Gastrocnemius medialis (tissue), 4 donors: Measurements from ENCODE around the gene GP9. TPM values are rescaled to one million over a fixed set of nuclear protein-coding genes. Genes with fewer than 3 reads are reported as not detected.

Experiments used
- ATAC-seq, 2 donors: fragments of 150-250 bp; one replicate each; pipeline ENCODE4 v1.9.1; 2016
- DNase-seq, 2 donors: peaks; one replicate each; pipeline ENCODE4 v3.0.0-alpha.2; 2019
- H3K27ac ChIP-seq, 4 donors: fragments of 200-600 bp; sonication (generic); 1 replicate in 1 of 4; 2 replicates in 3 of 4; pipeline ENCODE4 v1.5.1; 2016 to 2018; ENCODE audit warnings: mild to moderate bottlenecking in 2 of 4, moderate library complexity in 1 of 4
- H3K27me3 ChIP-seq, 3 donors: fragments of 200-600 bp; sonication (generic) in 2 of 3; 1 replicate in 1 of 3; 2 replicates in 2 of 3; pipeline versions ENCODE4 v1.5.1 to v1.6.0; 2016 to 2019; ENCODE audit warnings: mild to moderate bottlenecking in 1 of 3, moderate library complexity in 1 of 3
- H3K36me3 ChIP-seq, 2 donors: fragments of 200-600 bp; sonication (generic) in 1 of 2; one replicate each; pipeline ENCODE4 v1.5.1; 2017 to 2018
- H3K4me1 ChIP-seq, 2 donors: fragments of 200-600 bp; sonication (generic) in 1 of 2; one replicate each; pipeline ENCODE4 v1.5.1; 2016 to 2017; ENCODE audit warnings: mild to moderate bottlenecking in 2 of 2
- H3K4me3 ChIP-seq, 4 donors: fragments of 200-600 bp; sonication (generic) in 3 of 4; 1 replicate in 1 of 4; 2 replicates in 3 of 4; pipeline ENCODE4 v1.5.1; 2016 to 2019; ENCODE audit warnings: mild to moderate bottlenecking in 2 of 4
- H3K9me3 ChIP-seq, 3 donors: fragments of 200-600 bp; sonication (generic) in 2 of 3; 1 replicate in 1 of 3; 2 replicates in 2 of 3; pipeline ENCODE4 v1.5.1; 2016 to 2019
- CTCF ChIP-seq, 5 experiments: fragments of 450-650 bp in 3 of 5; fragments of 200-600 bp in 2 of 5; sonication (generic) in 2 of 5; IDR thresholded peaks in 4 of 5; conservative IDR thresholded peaks in 1 of 5; 1 replicate in 4 of 5; 2 replicates in 1 of 5; pipeline ENCODE4 v1.5.1; 2016 to 2019; ENCODE audit warnings: antibody characterized with exemption in 5 of 5, mild to moderate bottlenecking in 3 of 5, moderate library complexity in 3 of 5
- POLR2A ChIP-seq, 2 donors: fragments of 450-650 bp; IDR thresholded peaks; one replicate each; pipeline ENCODE4 v1.6.1; 2017; ENCODE audit warnings: antibody characterized with exemption in 2 of 2, mild to moderate bottlenecking in 2 of 2, moderate library complexity in 2 of 2
- in situ Hi-C, 4 donors: fragments of 200-750 bp; cut with MboI; loops; one replicate each; pipeline versions ENCODE4 v1.15.0 to v1.8.0; 2017; ENCODE audit warnings: low sequenced_read_pairs in 4 of 4
- intact Hi-C: fragments of 100-400 bp; cut with DNase I; formaldehyde crosslinking; loops from one replicate; pipeline ENCODE4 v1.15.1; 2023; ENCODE audit warnings: low total_unique reads
- total RNA-seq, 4 donors: library from RNA; depleted of rRNA; stranded (reverse); fragments of >200 nt; gene quantifications; one replicate each; pipeline versions ENCODE4 v1.1.0 to v1.2.3, GENCODE V29; 2016

The GP9 gene
- total RNA-seq, 4 donors from 2014 or later: 0.42 TPM; not detected in 3

- no peaks in the 10 kb centered on the region for H3K9me3 ChIP-seq
- intact Hi-C loops: no loop called here
- no peak overlapping the region for H3K27ac ChIP-seq
- no peaks in the 10 kb centered on the region for H3K27me3 ChIP-seq
- no peak overlapping the region for H3K4me3 ChIP-seq
- ATAC-seq (no peak), DNase-seq (no peak)
- in situ Hi-C loops: no loop called here
- H3K36me3 ChIP-seq: no peaks in the 10 kb centered on the region
- H3K4me1 ChIP-seq: peaks cover 11 to 13% of the 10 kb centered on the region in 2 donors
- TF ChIP-seq POLR2A (IDR thresholded peaks at IDR 0.05) (no peak), CTCF (IDR thresholded peaks at IDR 0.05 in 4 of 5, conservative IDR thresholded peaks at IDR 0.05 in 1 of 5) (no peak)
Observed at GRCh38 chr3:129030611-129031010, 30.0 kb upstream of the GP9 start.

- DNase-seq: no peak
- intact Hi-C loops: no loop called here
- H3K4me3 ChIP-seq: no peak overlapping the region
- H3K4me1 ChIP-seq: peaks cover under 1 to 3% of the 10 kb centered on the region in 2 donors
- H3K9me3 ChIP-seq: no peaks in the 10 kb centered on the region
- no peak for ATAC-seq
- no peak overlapping the region for H3K27ac ChIP-seq
- TF ChIP-seq POLR2A (IDR thresholded peaks at IDR 0.05): no peak
- no peak for TF ChIP-seq CTCF (IDR thresholded peaks at IDR 0.05 in 4 of 5, conservative IDR thresholded peaks at IDR 0.05 in 1 of 5)
- no peaks in the 10 kb centered on the region for H3K36me3 ChIP-seq
- in situ Hi-C loops: no loop called here
- no peaks in the 10 kb centered on the region for H3K27me3 ChIP-seq
Observed at GRCh38 chr3:129031476-129032215, 28.9 kb upstream of the GP9 start.

- Histone ChIP-seq H3K36me3 (no peaks in the 10 kb centered on the region), H3K27ac (peak overlapping the region in 1 of 4 donors; percentile 25), H3K9me3 (no peaks in the 10 kb centered on the region), H3K4me3 (no peak overlapping the region), H3K4me1 (no peaks in the 10 kb centered on the region), H3K27me3 (no peaks in the 10 kb centered on the region)
- intact Hi-C loops: no loop called here
- ATAC-seq (no peak), DNase-seq (no peak)
- no peak for TF ChIP-seq CTCF (IDR thresholded peaks at IDR 0.05 in 4 of 5, conservative IDR thresholded peaks at IDR 0.05 in 1 of 5)
- TF ChIP-seq POLR2A (IDR thresholded peaks at IDR 0.05): no peak
- in situ Hi-C loops: no loop called here
Observed at GRCh38 chr3:129032716-129033115, 27.9 kb upstream of the GP9 start.

GRCh38 chr3:129033151-129033550, 27.4 kb upstream of the GP9 start:
- Histone ChIP-seq H3K36me3 (no peaks in the 10 kb centered on the region), H3K4me3 (no peak overlapping the region), H3K27ac (peak overlapping the region in 1 of 4 donors; percentile 25), H3K4me1 (no peaks in the 10 kb centered on the region), H3K9me3 (no peaks in the 10 kb centered on the region), H3K27me3 (no peaks in the 10 kb centered on the region)
- ATAC-seq (no peak), DNase-seq (no peak)
- in situ Hi-C loops: no loop called here
- TF ChIP-seq POLR2A (IDR thresholded peaks at IDR 0.05): no peak
- intact Hi-C loops: no loop called here

GRCh38 chr3:129033633-129034321, 26.8 kb upstream of the GP9 start:
- in situ Hi-C loops (no loop called here), intact Hi-C loops (no loop called here)
- DNase-seq (no peak), ATAC-seq (no peak)
- Histone ChIP-seq H3K27me3 (no peaks in the 10 kb centered on the region), H3K27ac (no peak overlapping the region), H3K4me1 (no peaks in the 10 kb centered on the region), H3K9me3 (no peaks in the 10 kb centered on the region), H3K4me3 (no peak overlapping the region), H3K36me3 (no peaks in the 10 kb centered on the region)
- TF ChIP-seq CTCF (IDR thresholded peaks at IDR 0.05 in 4 of 5, conservative IDR thresholded peaks at IDR 0.05 in 1 of 5) (no peak), POLR2A (IDR thresholded peaks at IDR 0.05) (no peak)
